H9 (cell line): Measurements from ENCODE around the gene UNK. TPM values are rescaled to one million over a fixed set of nuclear protein-coding genes. Genes with fewer than 3 reads are reported as not detected.

ENCODE experiments used
- DNase-seq: peaks from one replicate; pipeline ENCODE4 v3.0.0-alpha.2; 2017
- H2AFZ ChIP-seq: one replicate; pipeline ENCODE4 v1.6.1; 2013; ENCODE audit warnings: mild to moderate bottlenecking, low read length, control low read depth, moderate library complexity
- H2AK5ac ChIP-seq: 2 replicates; pipeline ENCODE4 v1.6.1; 2013; ENCODE audit warnings: low read length, control low read depth, mixed read lengths; ENCODE audit not compliant: insufficient read length
- H2BK120ac ChIP-seq: one replicate; pipeline ENCODE4 v1.6.1; 2013; ENCODE audit warnings: low read depth, mild to moderate bottlenecking, low read length, control low read depth, inconsistent platforms; ENCODE audit not compliant: poor library complexity, severe bottlenecking
- H2BK12ac ChIP-seq: 2 replicates; pipeline ENCODE4 v1.6.1; 2013; ENCODE audit warnings: low read length, control low read depth, mixed read lengths, low read depth; ENCODE audit not compliant: insufficient read length
- H2BK15ac ChIP-seq: 2 replicates; pipeline ENCODE4 v1.6.1; 2013; ENCODE audit warnings: low read depth, low read length, control low read depth
- H2BK20ac ChIP-seq: one replicate; pipeline ENCODE4 v1.6.1; 2013; ENCODE audit warnings: low read depth, mild to moderate bottlenecking, low read length, control low read depth, inconsistent platforms; ENCODE audit not compliant: poor library complexity, severe bottlenecking
- H2BK5ac ChIP-seq: 2 replicates; pipeline ENCODE4 v1.6.1; 2013; ENCODE audit warnings: low read length, control low read depth, mixed read lengths; ENCODE audit not compliant: insufficient read length
- H3K14ac ChIP-seq: 2 replicates; pipeline ENCODE4 v1.6.1; 2013; ENCODE audit warnings: low read length, control low read depth; ENCODE audit not compliant: insufficient read depth
- H3K18ac ChIP-seq: 2 replicates; pipeline ENCODE4 v1.6.1; 2013; ENCODE audit warnings: low read depth, mild to moderate bottlenecking, mixed read lengths, low read length, control low read depth; ENCODE audit not compliant: insufficient read length
- H3K23ac ChIP-seq: 2 replicates; pipeline ENCODE4 v1.6.1; 2013; ENCODE audit warnings: low read length, control low read depth, mixed read lengths, low read depth; ENCODE audit not compliant: insufficient read length
- H3K23me2 ChIP-seq: 2 replicates; pipeline ENCODE4 v1.6.1; 2013; ENCODE audit warnings: low read depth, mild to moderate bottlenecking, mixed read lengths, low read length, control low read depth; ENCODE audit not compliant: insufficient read length, poor library complexity, severe bottlenecking
- H3K27ac ChIP-seq: 2 replicates; pipeline ENCODE4 v1.5.1; 2013; ENCODE audit warnings: low read length, control low read depth, mixed read lengths, low read depth; ENCODE audit not compliant: insufficient read length
- H3K27me3 ChIP-seq: 2 replicates; pipeline ENCODE4 v1.6.1; 2013; ENCODE audit warnings: low read length, control low read depth, inconsistent platforms; ENCODE audit not compliant: insufficient read depth
- H3K4ac ChIP-seq: 2 replicates; pipeline ENCODE4 v1.6.1; 2013; ENCODE audit warnings: low read depth, mild to moderate bottlenecking, control low read depth, inconsistent platforms, low read length, moderate library complexity
- H3K4me1 ChIP-seq: 2 replicates; pipeline ENCODE4 v1.6.1; 2013; ENCODE audit warnings: low read length, control low read depth, inconsistent platforms; ENCODE audit not compliant: insufficient read depth
- H3K4me2 ChIP-seq: 2 replicates; pipeline ENCODE4 v1.6.1; 2013; ENCODE audit warnings: low read length, control low read depth, mixed read lengths; ENCODE audit not compliant: insufficient read length, insufficient read depth
- H3K56ac ChIP-seq: 2 replicates; pipeline ENCODE4 v1.6.1; 2013; ENCODE audit warnings: low read depth, mild to moderate bottlenecking, mixed read lengths, low read length, control low read depth; ENCODE audit not compliant: insufficient read length
- H3K79me1 ChIP-seq: 2 replicates; pipeline ENCODE4 v1.6.1; 2013; ENCODE audit warnings: low read depth, mild to moderate bottlenecking, moderate library complexity, low read length, control low read depth, inconsistent platforms; ENCODE audit not compliant: insufficient read depth, poor library complexity, severe bottlenecking
- H3K79me2 ChIP-seq: 2 replicates; pipeline ENCODE4 v1.6.1; 2013; ENCODE audit warnings: low read length, control low read depth, inconsistent platforms; ENCODE audit not compliant: insufficient read depth
- H3K9ac ChIP-seq: 2 replicates; pipeline ENCODE4 v1.6.1; 2013; ENCODE audit warnings: low read length, control low read depth, mixed read lengths; ENCODE audit not compliant: insufficient read length; ENCODE audit errors: extremely low read depth
- H3K9me3 ChIP-seq: one replicate; pipeline ENCODE4 v1.6.1; 2013; ENCODE audit warnings: low read depth, low read length, inconsistent platforms; ENCODE audit not compliant: control insufficient read depth
- H3T11ph ChIP-seq: one replicate; pipeline ENCODE4 v1.6.1; 2013; ENCODE audit warnings: mild to moderate bottlenecking, low read length, control low read depth, inconsistent platforms
- H4K20me1 ChIP-seq: one replicate; pipeline ENCODE4 v1.6.1; 2013; ENCODE audit not compliant: control insufficient read depth, insufficient read length, insufficient read depth
- H4K5ac ChIP-seq: 2 replicates; pipeline ENCODE4 v1.6.1; 2013; ENCODE audit warnings: low read depth, mild to moderate bottlenecking, mixed read lengths, low read length, control low read depth; ENCODE audit not compliant: insufficient read length
- H4K8ac ChIP-seq: replicated peaks from 2 replicates; pipeline ENCODE4 v1.6.1; 2013; ENCODE audit warnings: low read length, control low read depth, mixed read lengths, low read depth; ENCODE audit not compliant: insufficient read length
- H4K91ac ChIP-seq: 2 replicates; pipeline ENCODE4 v1.6.1; 2013; ENCODE audit warnings: low read depth, mild to moderate bottlenecking, moderate library complexity, mixed read lengths, low read length, control low read depth; ENCODE audit not compliant: insufficient read length
- H3K27ac Mint-ChIP-seq, 3 experiments: 2 replicates in 2 of 3; 3 replicates in 1 of 3; pipeline ENCODE4 v1.8.0; 2020 to 2021; ENCODE audit warnings: mixed read lengths in 3 of 3, mild to moderate bottlenecking in 1 of 3, moderate library complexity in 1 of 3
- H3K27me3 Mint-ChIP-seq: 2 replicates; pipeline ENCODE4 v1.8.0; 2021; ENCODE audit warnings: low read depth, mild to moderate bottlenecking, moderate library complexity, mixed read lengths
- H3K36me3 Mint-ChIP-seq, 3 experiments: 2 replicates in 2 of 3; 3 replicates in 1 of 3; pipeline ENCODE4 v1.8.0; 2020 to 2021; ENCODE audit warnings: low read depth in 3 of 3, mixed read lengths in 3 of 3; ENCODE audit not compliant: insufficient read depth in 1 of 3
- H3K4me1 Mint-ChIP-seq, 2 experiments: 2 replicates each; pipeline ENCODE4 v1.8.0; 2020; ENCODE audit warnings: mixed read lengths in 2 of 2
- H3K4me3 Mint-ChIP-seq, 2 experiments: 2 replicates in 1 of 2; 3 replicates in 1 of 2; pipeline ENCODE4 v1.8.0; 2020 to 2021; ENCODE audit warnings: mild to moderate bottlenecking in 2 of 2, mixed read lengths in 2 of 2, moderate library complexity in 1 of 2
- H3K9me3 Mint-ChIP-seq, 2 experiments: 2 replicates in 1 of 2; 3 replicates in 1 of 2; pipeline ENCODE4 v1.8.0; 2020; ENCODE audit warnings: mild to moderate bottlenecking in 2 of 2, mixed read lengths in 2 of 2, moderate library complexity in 1 of 2
- CTCF ChIP-seq: fragments of 200-600 bp; sonication (generic); conservative IDR thresholded peaks from 3 replicates; pipeline ENCODE4 v1.8.0; 2021; ENCODE audit warnings: antibody characterized with exemption, mild to moderate bottlenecking
- WGBS: extraction: QIAGEN DNeasy Blood & Tissue Kit; methylation state at CpG from one replicate; pipeline ENCODE4 v1.1.7; 2013; ENCODE audit warnings: missing lambda C conversion rate, low lambda C conversion rate, mixed read lengths; ENCODE audit not compliant: insufficient read length; ENCODE audit errors: extremely low coverage; 5-methylcytosine and 5-hydroxymethylcytosine counted together
- total RNA-seq: library from RNA; stranded (reverse); gene quantifications from 2 replicates; pipeline ENCODE4 v1.2.1, GENCODE V29; 2021

Gene UNK
- total RNA-seq, 1 experiment from 2014 or later, result 36.4 TPM

DNA sequence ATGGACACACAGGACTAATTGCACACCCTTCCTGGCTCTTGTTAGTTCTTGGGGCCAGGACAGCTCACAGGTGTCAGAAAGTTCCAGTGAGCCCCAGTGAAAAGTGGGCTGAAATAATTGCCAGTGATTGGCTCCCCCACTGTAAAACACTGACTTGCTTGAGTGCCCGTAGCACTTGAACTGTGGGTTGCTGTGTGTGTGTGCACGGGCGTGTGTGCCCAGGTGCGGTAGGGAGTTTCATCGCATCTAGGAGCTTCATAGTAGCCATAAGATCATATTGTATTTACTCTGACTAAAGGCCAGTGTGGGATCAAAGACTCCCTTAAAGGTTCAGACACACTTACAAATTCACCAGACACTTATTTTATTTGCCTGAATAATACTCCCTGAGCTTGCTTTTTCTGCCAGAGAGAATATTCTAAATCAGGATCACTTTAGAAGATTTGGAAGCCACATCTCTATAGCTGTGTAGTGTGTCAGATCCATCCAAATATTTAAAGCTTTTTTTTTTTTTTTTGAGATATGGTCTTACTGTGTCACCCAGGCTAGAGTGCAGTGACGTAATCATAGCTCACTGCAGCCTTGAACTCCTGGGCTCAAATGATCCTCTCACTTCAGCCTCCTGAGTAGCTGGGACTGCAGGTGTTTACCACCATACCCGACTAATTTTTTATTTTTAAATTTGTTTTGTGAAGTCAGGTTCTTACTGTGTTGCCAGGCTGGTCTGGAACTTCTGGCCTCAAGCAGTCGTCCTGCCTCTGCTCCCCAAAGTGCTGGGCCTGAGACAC is 11.4 kb downstream of the UNK start:
- Histone ChIP-seq H3K4me1 (no peaks in the 10 kb centered on the region), H3K9me3 (no peaks in the 10 kb centered on the region), H3K27me3 (no peaks in the 10 kb centered on the region), H3K23ac (no peak overlapping the region), H2BK20ac (no peak overlapping the region), H4K5ac (no peak overlapping the region), H2AFZ (no peak overlapping the region), H2AK5ac (no peak overlapping the region), H2BK120ac (no peak overlapping the region), H4K20me1 (no peaks in the 10 kb centered on the region), H3K79me2 (peaks cover 2% of the 10 kb centered on the region; the same call in 1 of the 2 replicates), H3K4ac (no peak overlapping the region), H4K8ac (no peak overlapping the region), H4K91ac (no peak overlapping the region), H2BK12ac (no peak overlapping the region), H3K27ac (no peak overlapping the region), H3K23me2 (no peaks in the 10 kb centered on the region), H3K14ac (no peak overlapping the region), H3K9ac (no peak overlapping the region), H3K4me2 (no peak overlapping the region), H3K79me1 (peaks cover 8% of the 10 kb centered on the region), H2BK5ac (no peak overlapping the region), H3K56ac (no peak overlapping the region), H3T11ph (no peak overlapping the region), H3K18ac (no peak overlapping the region), H2BK15ac (no peak overlapping the region)
- TF ChIP-seq CTCF, result no peak
- H3K27ac Mint-ChIP-seq, result peak overlapping the region in 1 of 3 experiments; percentile 49; a peak in 1 of 7 replicates
- peaks cover 12 to 70% (median 58%) of the 10 kb centered on the region in 3 experiments; a peak in 6 of 7 replicates for H3K36me3 Mint-ChIP-seq
- no peaks in the 10 kb centered on the region for H3K27me3 Mint-ChIP-seq
- no peaks in the 10 kb centered on the region for H3K9me3 Mint-ChIP-seq
- WGBS, result no CpG with 5 or more reads among the region's 8 CpGs
- H3K4me1 Mint-ChIP-seq, result no peaks in the 10 kb centered on the region
- no peak for DNase-seq
- H3K4me3 Mint-ChIP-seq, result no peak overlapping the region
